ENCODE measurements around the gene TRIP4. TPM values are rescaled to one million over a fixed set of nuclear protein-coding genes. Genes with fewer than 3 reads are reported as not detected.
A peak's percentile ranks its signal among the peaks of the same experiment; 100 is the strongest.

Gene TRIP4
- total RNA-seq, 1 donor from 2014 or later, result 22.6 TPM

DNA sequence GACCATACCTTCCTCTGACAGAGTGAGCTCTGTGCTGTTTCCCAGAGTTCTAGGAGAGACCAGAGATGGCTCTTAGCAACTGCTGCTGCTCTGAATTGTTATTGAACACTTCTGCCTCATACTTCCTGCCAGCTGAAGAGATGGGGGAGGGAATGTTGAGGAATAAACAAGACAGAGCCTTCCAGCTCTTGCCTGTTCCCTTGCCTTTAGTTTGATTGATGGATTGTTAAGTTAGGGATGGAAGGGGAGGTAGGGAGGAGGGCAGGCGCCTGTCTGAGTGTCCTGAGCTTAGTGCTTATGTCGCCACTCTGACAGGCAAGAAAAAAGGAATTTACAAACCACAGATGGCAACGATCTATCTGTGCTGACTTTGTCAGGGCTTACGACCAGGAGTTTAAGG, 115.6 kb downstream of the TRIP4 start:
- H3K4me3 Mint-ChIP-seq, result no peak overlapping the region
- peaks cover 30% of the 10 kb centered on the region for H3K36me3 Mint-ChIP-seq
- no peaks in the 10 kb centered on the region for H3K27me3 Mint-ChIP-seq (ENCODE audit: low read depth)
- no peaks in the 10 kb centered on the region for H3K9me3 Mint-ChIP-seq
- DNase-seq (ENCODE audit: low spot score in 2 of 2, unreplicated experiment in 2 of 2), result no peak
- TF ChIP-seq CTCF (IDR thresholded peaks at IDR 0.05; ENCODE audit: unreplicated experiment), result no peak
- H3K27ac Mint-ChIP-seq, result peak overlapping the region; percentile 50
- H3K4me1 Mint-ChIP-seq, result peaks cover 44% of the 10 kb centered on the region

DNA sequence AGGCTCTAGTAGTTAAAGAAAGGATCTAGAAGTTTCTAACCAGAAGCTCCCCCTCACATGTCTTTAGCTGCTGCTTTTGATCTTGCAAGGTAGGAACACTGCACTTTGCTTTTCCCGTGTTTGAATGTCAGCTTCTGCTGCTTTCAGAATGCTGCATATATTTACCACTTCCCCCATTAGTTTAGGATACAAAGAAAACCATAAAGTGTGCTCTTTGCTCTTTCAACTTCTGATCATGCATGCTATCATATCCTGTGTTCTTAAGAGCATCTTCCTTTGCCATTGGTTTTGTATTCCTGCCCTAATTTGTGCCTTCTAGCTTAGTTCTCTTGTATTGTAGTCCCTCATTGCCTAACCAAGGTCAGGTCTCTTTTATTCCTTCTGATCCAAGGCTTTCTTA, 116.0 kb downstream of the TRIP4 start:
- Mint-ChIP-seq H3K4me1 (peaks cover 48% of the 10 kb centered on the region), H3K36me3 (peaks cover 28% of the 10 kb centered on the region), H3K4me3 (no peak overlapping the region), H3K27me3 (ENCODE audit: low read depth) (no peaks in the 10 kb centered on the region), H3K27ac (peak overlapping the region; percentile 50), H3K9me3 (no peaks in the 10 kb centered on the region)
- no peak for DNase-seq (ENCODE audit: low spot score in 2 of 2, unreplicated experiment in 2 of 2)
- TF ChIP-seq CTCF (IDR thresholded peaks at IDR 0.05; ENCODE audit: unreplicated experiment), result no peak

Other genes starting within 250 kb of the TRIP4 start
- gene SNX22, start 236.1 kb upstream of the TRIP4 start, total RNA-seq, result 0.78 to 0.91 TPM (median 0.79 TPM) in 3 replicates
- gene PPIB, start 224.8 kb upstream of the TRIP4 start, total RNA-seq, result 422 to 430 TPM (median 425 TPM) in 3 replicates
- gene CSNK1G1, start 31.7 kb upstream of the TRIP4 start, total RNA-seq, result 22.9 to 27.1 TPM (median 25.5 TPM) in 3 replicates
- 13.8 to 16.6 TPM (median 14.2 TPM) in 3 replicates for gene PCLAF, start 6.4 kb upstream of the TRIP4 start, total RNA-seq
- gene ZNF609, start 72.7 kb downstream of the TRIP4 start, total RNA-seq, result 75.4 to 77.1 TPM (median 76.0 TPM) in 3 replicates